AG08395 (cell line): Measurements from ENCODE around the gene SLC9A6.
"Not testable (repeated sequence)": the region's sequence is repeated elsewhere in the genome, so short reads cannot be mapped to it uniquely, and the experiment has no call there.

Experiments used
- DNase-seq: peaks from one replicate; pipeline ENCODE4 v3.0.0; 2012; ENCODE audit warnings: mixed read lengths, low spot score

The SLC9A6 gene

GRCh38 chrX:136064661-136065043 is 79.4 kb downstream of the SLC9A6 start:
- DNase-seq: no peak

- no peak for DNase-seq
Observed at GRCh38 chrX:136065044-136065671, 79.9 kb downstream of the SLC9A6 start.

- DNase-seq: no peak
Observed at GRCh38 chrX:136067097-136067496, 81.9 kb downstream of the SLC9A6 start.

GRCh38 chrX:136067966-136068365 is 82.7 kb downstream of the SLC9A6 start:
- no peak for DNase-seq

- no peak for DNase-seq
Observed at GRCh38 chrX:136076942-136077341, 91.7 kb downstream of the SLC9A6 start.

GRCh38 chrX:136080766-136081165 is 95.5 kb downstream of the SLC9A6 start:
- no peak for DNase-seq

GRCh38 chrX:136086521-136086920 is 101.3 kb downstream of the SLC9A6 start:
- DNase-seq: no peak

GRCh38 chrX:136091898-136092297 is 106.7 kb downstream of the SLC9A6 start:
- not testable (repeated sequence) for DNase-seq

GRCh38 chrX:136094962-136095361 is 109.7 kb downstream of the SLC9A6 start:
- DNase-seq: no peak
